Hair follicle dermal papilla cell (primary cell): ENCODE measurements around the gene CDH20. TPM values are rescaled to one million over a fixed set of nuclear protein-coding genes. Genes with fewer than 3 reads are reported as not detected.

Experiments used
- small RNA-seq: library from RNA; depleted of rRNA; stranded (forward); fragments of <200 nt; gene quantifications from one replicate; pipeline ENCODE3, GENCODE V24; 2012
- total RNA-seq: library from RNA; depleted of rRNA; stranded (reverse); fragments of >200 nt; gene quantifications from 2 replicates; pipeline ENCODE4 v1.2.3, GENCODE V29; 2012

CDH20 gene
- 0.12 and 0.16 TPM in 2 replicates for total RNA-seq

GRCh38 chr18:61333271-61333745, at the start of gene CDH20:
TSS of gene CDH20 (plus strand) at chr18:61333430.

Small RNA genes within 50 kb of the gene (small RNA-seq; reads per million reads assigned to genes)
- not detected for gene RNU6-116P
